Mesendoderm (in vitro differentiated cells): ENCODE data around the gene TMEM86A.

Source experiments
- DNase-seq: peaks from one replicate; pipeline ENCODE4 v3.0.0; 2013
- H2AK5ac ChIP-seq: 2 replicates; pipeline ENCODE4 v1.6.1; 2013; ENCODE audit warnings: low read length, inconsistent platforms
- H2BK120ac ChIP-seq: 2 replicates; pipeline ENCODE4 v1.6.1; 2013; ENCODE audit warnings: low read depth, mild to moderate bottlenecking, low read length, moderate library complexity, mixed read lengths
- H2BK15ac ChIP-seq: replicated peaks from 2 replicates; pipeline ENCODE4 v1.6.1; 2013; ENCODE audit warnings: low read depth, mild to moderate bottlenecking, moderate library complexity
- H2BK5ac ChIP-seq: 2 replicates; pipeline ENCODE4 v1.6.1; 2013; ENCODE audit warnings: low read length, inconsistent platforms
- H3K18ac ChIP-seq: 2 replicates; pipeline ENCODE4 v1.6.1; 2013; ENCODE audit warnings: mild to moderate bottlenecking, low read length, mixed read lengths
- H3K23ac ChIP-seq: one replicate; pipeline ENCODE4 v1.6.1; 2013; ENCODE audit warnings: low read length
- H3K27ac ChIP-seq: 2 replicates; pipeline ENCODE4 v1.5.1; 2013; ENCODE audit warnings: low read depth, mild to moderate bottlenecking, inconsistent platforms, low read length, moderate library complexity
- H3K27me3 ChIP-seq: 2 replicates; pipeline ENCODE4 v1.6.1; 2013; ENCODE audit warnings: low read length, control low read depth, mild to moderate bottlenecking, inconsistent platforms; ENCODE audit not compliant: insufficient read depth, poor library complexity
- H3K36me3 ChIP-seq: 2 replicates; pipeline ENCODE4 v1.6.1; 2013; ENCODE audit warnings: low read length, inconsistent platforms; ENCODE audit not compliant: control insufficient read depth, insufficient read depth
- H3K4ac ChIP-seq: one replicate; pipeline ENCODE4 v1.6.1; 2013; ENCODE audit warnings: low read depth, mild to moderate bottlenecking, low read length, moderate library complexity
- H3K4me1 ChIP-seq: 2 replicates; pipeline ENCODE4 v1.6.1; 2013; ENCODE audit warnings: low read depth, low read length, inconsistent platforms; ENCODE audit not compliant: control insufficient read depth
- H3K4me2 ChIP-seq: 2 replicates; pipeline ENCODE4 v1.6.1; 2013; ENCODE audit warnings: low read length
- H3K4me3 ChIP-seq: 2 replicates; pipeline ENCODE4 v1.5.1; 2013; ENCODE audit warnings: mild to moderate bottlenecking, low read length
- H3K56ac ChIP-seq: one replicate; pipeline ENCODE4 v1.6.1; 2013; ENCODE audit warnings: low read length
- H3K79me1 ChIP-seq: 2 replicates; pipeline ENCODE4 v1.6.1; 2013; ENCODE audit warnings: low read length, inconsistent platforms
- H3K79me2 ChIP-seq: 2 replicates; pipeline ENCODE4 v1.6.1; 2013; ENCODE audit warnings: mild to moderate bottlenecking, low read length; ENCODE audit not compliant: control insufficient read depth, insufficient read depth
- H3K9ac ChIP-seq: 2 replicates; pipeline ENCODE4 v1.6.1; 2013; ENCODE audit warnings: low read length, inconsistent platforms
- H4K5ac ChIP-seq: one replicate; pipeline ENCODE4 v1.6.1; 2013; ENCODE audit warnings: low read length
- H4K8ac ChIP-seq: one replicate; pipeline ENCODE4 v1.6.1; 2013; ENCODE audit warnings: low read depth, mild to moderate bottlenecking, control low read depth, low read length, moderate library complexity
- WGBS: extraction: QIAGEN DNeasy Blood & Tissue Kit; methylation state at CpG from one replicate; pipeline ENCODE4 v1.1.7; 2013; ENCODE audit warnings: low lambda C conversion rate, missing lambda C conversion rate; ENCODE audit not compliant: insufficient coverage; ENCODE audit errors: extremely low coverage; 5-methylcytosine and 5-hydroxymethylcytosine counted together

The TMEM86A gene

GRCh38 chr11:18749681-18750319, 51.2 kb downstream of the TMEM86A start:
- H2AK5ac ChIP-seq, result no peak overlapping the region
- H3K27me3 ChIP-seq, result no peaks in the 10 kb centered on the region
- no CpG with 5 or more reads among the region's 12 CpGs for whole genome bisulfite sequencing
- no peaks in the 10 kb centered on the region for H3K36me3 ChIP-seq
- H2BK15ac ChIP-seq, result no peak overlapping the region
- no peak overlapping the region for H3K9ac ChIP-seq
- H3K4me1 ChIP-seq, result no peaks in the 10 kb centered on the region
- no peak overlapping the region for H3K56ac ChIP-seq
- H4K5ac ChIP-seq, result no peak overlapping the region
- H3K27ac ChIP-seq, result no peak overlapping the region
- no peak overlapping the region for H2BK120ac ChIP-seq
- peak; percentile 75 for DNase-seq
- H3K4me3 ChIP-seq, result no peak overlapping the region
- H3K23ac ChIP-seq, result no peak overlapping the region
- no peak overlapping the region for H3K18ac ChIP-seq
- H3K4ac ChIP-seq, result no peak overlapping the region
- H3K79me1 ChIP-seq, result no peaks in the 10 kb centered on the region
- no peak overlapping the region for H3K4me2 ChIP-seq
- no peak overlapping the region for H4K8ac ChIP-seq
- no peaks in the 10 kb centered on the region for H3K79me2 ChIP-seq
- no peak overlapping the region for H2BK5ac ChIP-seq

DNA sequence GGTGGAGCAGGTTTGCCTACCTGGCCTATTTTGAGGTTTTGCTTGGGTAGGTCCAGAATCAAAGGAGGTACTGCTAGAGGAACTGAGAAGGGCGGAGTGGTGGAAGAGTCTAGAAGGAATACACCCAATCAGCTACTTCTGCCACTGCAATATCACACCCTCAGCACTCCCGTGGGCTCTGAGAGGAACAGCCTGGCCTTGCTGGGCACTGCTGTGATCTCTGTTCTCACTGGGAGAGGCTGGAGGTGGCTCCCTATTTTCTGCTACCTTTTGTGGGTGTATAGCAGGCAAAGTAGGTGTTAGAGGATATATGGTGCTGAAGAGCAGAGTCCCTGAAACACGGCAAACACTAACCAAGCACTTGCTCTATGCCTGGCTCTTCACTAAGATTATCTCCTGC, 52.4 kb downstream of the TMEM86A start:
- Histone ChIP-seq H3K9ac (no peak overlapping the region), H3K18ac (no peak overlapping the region), H3K4me3 (no peak overlapping the region), H3K4ac (no peak overlapping the region), H3K27ac (no peak overlapping the region), H4K5ac (no peak overlapping the region), H3K23ac (no peak overlapping the region), H4K8ac (no peak overlapping the region), H2BK120ac (no peak overlapping the region), H2AK5ac (no peak overlapping the region), H3K27me3 (no peaks in the 10 kb centered on the region), H3K56ac (no peak overlapping the region), H3K79me1 (no peaks in the 10 kb centered on the region), H3K79me2 (no peaks in the 10 kb centered on the region), H3K4me1 (no peaks in the 10 kb centered on the region), H2BK15ac (no peak overlapping the region), H2BK5ac (no peak overlapping the region), H3K36me3 (no peaks in the 10 kb centered on the region), H3K4me2 (no peak overlapping the region)
- no peak for DNase-seq
- no CpG with 5 or more reads among the region's 3 CpGs for WGBS

DNA sequence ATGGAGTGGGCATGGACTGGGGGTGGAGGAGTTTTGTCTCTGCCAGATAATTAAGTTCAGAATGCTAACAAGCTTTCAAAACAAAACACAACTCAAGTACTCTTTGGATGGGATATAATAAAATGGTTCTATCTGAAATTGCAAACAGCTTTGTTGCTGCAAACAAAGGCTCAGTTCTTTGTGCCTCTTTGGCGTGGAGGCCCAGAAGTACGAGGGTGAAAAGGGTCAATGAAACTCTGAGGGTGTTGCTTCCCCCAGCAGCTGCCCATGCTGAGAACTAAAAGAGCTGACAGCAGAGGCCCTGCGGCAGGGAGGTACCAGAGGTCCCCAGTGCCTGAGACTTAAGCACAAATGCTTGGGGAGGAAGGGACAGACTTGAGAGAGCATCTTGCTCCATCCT, 53.9 kb downstream of the TMEM86A start:
- Histone ChIP-seq H2BK120ac (no peak overlapping the region), H2BK15ac (no peak overlapping the region), H3K4me2 (no peak overlapping the region), H3K27me3 (no peaks in the 10 kb centered on the region), H4K5ac (no peak overlapping the region), H3K56ac (no peak overlapping the region), H2AK5ac (no peak overlapping the region), H3K23ac (no peak overlapping the region), H2BK5ac (no peak overlapping the region), H3K79me2 (no peaks in the 10 kb centered on the region), H3K4me1 (no peaks in the 10 kb centered on the region), H4K8ac (no peak overlapping the region), H3K4ac (no peak overlapping the region), H3K9ac (no peak overlapping the region), H3K18ac (no peak overlapping the region), H3K79me1 (no peaks in the 10 kb centered on the region), H3K36me3 (no peaks in the 10 kb centered on the region), H3K4me3 (no peak overlapping the region), H3K27ac (no peak overlapping the region)
- DNase-seq, result no peak
- WGBS, result no CpG with 5 or more reads among the region's 3 CpGs

DNA sequence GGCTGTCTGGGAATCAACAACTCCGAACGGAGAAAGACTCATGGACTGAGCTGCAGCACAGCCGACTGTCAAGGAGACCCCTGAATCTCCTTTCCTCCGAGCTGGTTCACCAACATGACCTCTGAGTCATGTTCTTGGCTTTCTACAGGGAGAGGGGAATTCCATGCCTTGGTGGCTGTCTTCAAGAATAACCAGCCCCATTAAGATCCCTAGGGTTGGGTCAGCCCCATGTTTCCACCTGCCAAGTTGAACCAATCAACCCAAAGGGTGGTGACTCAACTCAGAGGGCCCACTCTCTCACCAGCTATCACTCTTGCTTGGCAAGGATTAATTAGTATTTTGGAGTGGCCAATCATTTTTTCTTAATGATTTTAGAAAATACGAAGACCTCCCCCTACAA, 55.7 kb downstream of the TMEM86A start:
- no peak overlapping the region for H3K4me2 ChIP-seq
- no peak overlapping the region for H3K56ac ChIP-seq
- H2BK5ac ChIP-seq, result no peak overlapping the region
- H3K27me3 ChIP-seq, result no peaks in the 10 kb centered on the region
- WGBS, result no CpG with 5 or more reads among the region's 5 CpGs
- H3K79me2 ChIP-seq, result no peaks in the 10 kb centered on the region
- H2AK5ac ChIP-seq, result no peak overlapping the region
- H3K4me3 ChIP-seq, result no peak overlapping the region
- no peak overlapping the region for H4K5ac ChIP-seq
- DNase-seq, result no peak
- no peaks in the 10 kb centered on the region for H3K36me3 ChIP-seq
- no peak overlapping the region for H3K18ac ChIP-seq
- H3K4ac ChIP-seq, result no peak overlapping the region
- no peaks in the 10 kb centered on the region for H3K79me1 ChIP-seq
- H3K9ac ChIP-seq, result no peak overlapping the region
- no peak overlapping the region for H4K8ac ChIP-seq
- H3K27ac ChIP-seq, result no peak overlapping the region
- no peak overlapping the region for H2BK120ac ChIP-seq
- H3K23ac ChIP-seq, result no peak overlapping the region
- H2BK15ac ChIP-seq, result no peak overlapping the region
- H3K4me1 ChIP-seq, result no peaks in the 10 kb centered on the region
